HG03280 (cell line): Measurements from ENCODE around the gene SZRD1.
"Not testable (repeated sequence)": the region's sequence is repeated elsewhere in the genome, so short reads cannot be mapped to it uniquely, and the experiment has no call there.

Source experiments
- ATAC-seq: cut with Tn5 transposase; IDR thresholded peaks from one replicate; pipeline ENCODE4 v1.9.1; 2021; ENCODE audit warnings: mild to moderate bottlenecking, moderate library complexity; ENCODE audit not compliant: unreplicated experiment

SZRD1 gene, protein sequence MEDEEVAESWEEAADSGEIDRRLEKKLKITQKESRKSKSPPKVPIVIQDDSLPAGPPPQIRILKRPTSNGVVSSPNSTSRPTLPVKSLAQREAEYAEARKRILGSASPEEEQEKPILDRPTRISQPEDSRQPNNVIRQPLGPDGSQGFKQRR

GRCh38 chr1:16366722-16367257 is at the start of gene SZRD1:
SZRD1 (plus strand) TSS chr1:16367242; CDS start chr1:16367258, 16 bp downstream.
- peak; percentile 82 for ATAC-seq

- ATAC-seq, result no peak
Measured at GRCh38 chr1:16318555-16318954, 48.5 kb upstream of the SZRD1 start.

DNA sequence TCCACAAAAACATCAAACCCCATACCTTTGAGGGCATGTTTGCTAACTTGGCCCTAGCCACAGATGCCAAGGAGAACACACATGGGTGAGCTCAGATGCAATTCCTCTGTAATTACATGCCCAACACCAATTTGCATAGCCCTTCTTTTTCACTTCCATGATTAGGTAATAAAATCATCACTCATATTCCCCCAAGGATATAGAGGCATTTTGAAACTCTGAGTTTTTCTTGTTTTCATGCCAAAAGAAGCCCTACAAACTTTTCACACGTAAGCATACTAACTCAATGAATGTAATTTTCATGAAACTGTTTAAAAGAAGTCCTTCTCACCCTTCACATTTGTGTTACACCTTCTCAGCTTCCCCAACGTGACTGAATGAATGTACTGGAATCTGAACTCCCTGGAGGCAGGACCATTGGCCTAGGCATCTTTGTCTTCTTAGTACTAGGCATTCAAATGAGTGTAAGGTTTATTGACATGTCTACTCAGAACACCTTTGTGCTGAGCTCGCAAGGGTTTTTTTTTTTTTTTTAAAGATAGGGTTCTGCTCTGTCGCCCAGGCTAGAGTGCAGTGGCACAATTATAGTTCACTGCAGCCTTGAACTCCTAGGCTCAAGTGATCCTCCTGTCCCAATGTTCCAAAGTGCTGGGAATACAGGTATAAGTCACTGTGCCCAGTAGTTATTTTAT is 45.7 kb upstream of the SZRD1 start:
- ATAC-seq, result no peak

DNA sequence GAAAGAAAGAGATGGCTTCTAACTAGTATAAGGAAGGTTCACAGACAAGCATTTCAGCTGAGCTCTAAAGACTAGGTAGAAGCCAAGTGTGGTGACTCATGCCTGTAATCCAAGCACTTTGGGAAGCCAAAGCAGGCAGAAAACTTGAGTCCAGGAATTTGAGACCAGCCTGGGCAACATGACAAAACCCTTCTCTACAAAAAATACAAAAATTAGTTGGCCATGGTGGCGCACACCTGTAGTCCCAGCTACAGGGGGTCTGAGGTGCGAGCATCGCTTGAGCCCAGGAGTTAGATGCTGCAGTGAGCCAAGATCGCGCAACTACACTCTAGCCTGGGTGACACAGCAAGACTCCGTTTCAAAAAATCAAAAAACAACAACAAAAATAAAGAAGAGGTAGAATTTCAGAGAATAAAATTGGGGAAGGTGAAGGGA is 42.6 kb upstream of the SZRD1 start:
- no peak for ATAC-seq

DNA sequence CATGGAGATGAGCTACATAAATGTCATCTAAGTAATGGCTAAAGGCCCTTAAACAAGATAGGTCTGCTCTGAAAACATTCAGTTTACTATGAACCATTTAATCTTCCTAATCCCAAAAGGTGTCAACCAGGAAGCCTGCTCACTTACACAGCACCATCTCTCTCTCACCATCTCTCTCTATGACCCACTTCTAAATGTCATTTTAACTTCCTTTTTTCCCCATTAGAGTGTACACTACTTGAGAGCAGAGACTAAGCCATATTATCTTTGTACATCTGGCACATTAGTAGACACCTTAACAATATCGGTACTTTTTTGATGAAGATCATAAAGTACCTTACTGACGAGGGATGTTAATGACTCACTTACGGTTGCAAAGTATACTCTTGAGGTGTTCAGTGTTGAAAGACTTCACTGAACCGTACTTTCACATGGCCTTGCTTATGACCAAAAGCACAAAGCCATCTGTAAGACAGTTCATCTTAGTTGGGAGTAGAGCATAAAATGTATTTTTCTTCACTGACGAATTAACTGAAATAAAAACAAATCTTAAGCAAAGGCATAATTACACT is 40.1 kb upstream of the SZRD1 start:
- no peak for ATAC-seq

DNA sequence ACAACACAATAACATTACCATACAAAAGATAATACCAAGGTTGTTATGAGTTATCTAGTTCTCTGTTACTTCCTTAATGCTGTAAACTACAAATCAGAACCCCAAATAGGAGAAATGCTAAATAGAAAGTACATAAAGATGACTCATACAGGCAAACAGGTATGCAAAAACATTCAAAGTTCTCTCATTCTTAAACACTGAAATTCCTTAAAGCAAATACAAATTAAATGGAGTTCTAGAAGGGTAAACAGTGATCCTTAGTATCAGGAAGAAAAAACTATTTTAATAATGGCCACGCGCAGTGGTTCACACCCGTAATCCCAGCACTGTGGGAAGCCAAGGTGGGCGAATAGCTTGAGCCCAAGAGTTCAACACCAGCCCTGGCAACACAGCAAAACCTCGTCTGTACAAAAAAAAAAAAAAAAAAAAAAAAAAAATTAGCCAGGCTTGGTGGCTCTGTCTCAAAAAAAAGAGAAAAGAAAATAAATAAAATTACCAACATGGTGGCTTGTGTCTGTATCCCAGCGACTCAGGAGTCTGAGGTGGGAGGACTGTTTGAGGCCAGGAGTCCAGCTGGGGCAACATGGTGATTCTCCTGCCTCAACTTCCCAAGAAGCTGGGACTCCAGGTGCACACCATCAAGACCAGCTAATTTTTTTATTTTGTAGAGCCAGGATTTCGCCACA is 32.2 kb upstream of the SZRD1 start:
- ATAC-seq, result no peak

DNA sequence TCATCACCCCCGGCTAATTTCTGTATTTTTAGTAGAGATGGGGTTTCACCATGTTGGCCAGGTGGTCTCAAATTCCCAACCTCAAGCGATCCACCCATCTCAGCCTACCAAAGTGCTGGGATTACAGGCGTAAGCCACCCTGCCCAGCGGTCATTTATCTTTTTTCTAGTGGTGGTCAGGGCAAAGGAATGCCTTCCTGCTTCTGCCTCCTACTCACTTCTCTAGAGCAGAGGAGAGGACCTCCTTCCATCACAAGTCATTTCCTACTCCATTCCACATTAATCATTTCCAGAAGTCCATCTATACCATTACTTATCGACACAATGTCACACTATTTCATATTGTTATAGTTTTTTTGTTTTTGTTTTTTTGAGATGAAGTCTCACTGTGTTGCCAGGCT is 28.1 kb upstream of the SZRD1 start:
- ATAC-seq, result no peak

DNA sequence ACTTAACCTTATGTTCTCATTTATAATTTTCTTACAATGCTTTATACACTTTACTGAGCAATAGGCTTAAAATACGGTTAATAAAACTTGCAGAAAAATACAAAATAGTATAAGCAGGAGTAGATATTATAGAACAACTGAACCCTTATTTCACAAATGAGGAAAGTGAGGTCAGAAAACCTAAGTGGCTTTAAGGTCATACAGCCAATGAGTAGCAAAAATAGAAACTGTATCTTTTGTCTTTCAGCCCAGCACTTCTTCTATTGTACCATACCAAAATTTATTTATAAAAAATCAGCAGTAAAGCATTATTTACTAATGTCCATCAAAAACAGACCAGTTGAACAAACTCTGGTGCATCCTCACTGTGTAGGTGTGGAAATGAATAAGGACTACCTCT is 26.4 kb upstream of the SZRD1 start:
- ATAC-seq, result no peak

GRCh38 chr1:16342331-16343062 is 24.5 kb upstream of the SZRD1 start:
- no peak for ATAC-seq

DNA sequence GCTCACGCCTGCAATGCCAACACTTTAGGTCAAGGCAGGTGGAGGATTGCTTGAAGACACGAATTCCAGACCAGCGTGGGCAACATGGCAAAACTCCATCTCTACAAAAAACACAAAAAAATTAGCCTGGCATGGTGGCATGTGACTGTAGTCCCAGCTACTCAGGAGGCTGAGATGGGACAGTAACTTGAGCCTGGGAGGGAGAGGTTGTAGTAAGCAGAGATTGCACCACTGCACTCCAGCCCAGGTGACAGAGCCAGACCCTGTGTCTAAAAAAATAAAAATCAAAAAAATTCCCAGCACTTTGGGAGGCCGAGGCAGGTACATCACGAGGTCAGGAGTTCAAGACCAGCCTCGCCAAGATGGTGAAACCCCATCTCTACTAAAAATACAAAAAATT is 23.8 kb upstream of the SZRD1 start:
- not testable (repeated sequence) for ATAC-seq

DNA sequence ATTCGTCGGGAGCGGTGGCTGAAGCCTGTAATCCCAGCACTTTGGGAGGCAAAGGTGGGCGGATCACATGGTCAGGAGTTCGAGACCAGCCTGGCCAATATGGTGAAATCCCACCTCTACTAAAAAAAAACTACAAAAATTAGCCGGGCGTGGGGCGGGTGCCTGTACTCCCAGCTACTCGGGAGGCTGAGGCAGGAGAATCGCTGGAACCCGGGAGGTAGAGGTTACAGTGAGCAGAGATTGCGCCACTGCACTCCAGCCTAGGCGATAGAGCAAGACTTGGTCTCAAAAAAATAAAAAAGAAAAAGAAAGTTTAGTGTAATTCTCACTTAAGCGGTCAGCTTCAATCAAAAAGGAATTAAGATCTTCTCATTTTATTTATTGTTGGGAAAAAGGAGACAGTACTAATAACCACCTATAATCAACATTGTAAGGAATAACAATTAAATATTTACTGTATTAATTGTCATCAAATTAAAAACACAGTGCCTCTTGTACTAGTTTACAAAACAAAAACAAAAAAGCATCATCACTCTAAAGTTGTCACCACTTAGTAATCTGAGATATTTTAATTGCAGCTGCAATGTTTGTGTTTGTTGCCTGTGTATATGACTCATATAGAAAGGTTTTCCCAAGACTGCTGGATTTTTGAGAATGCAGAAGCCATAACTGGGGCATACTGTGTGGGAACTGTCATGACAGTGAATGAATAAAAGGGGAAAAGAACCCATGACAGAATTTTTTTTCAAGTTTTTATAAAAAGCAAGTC is 18.4 kb upstream of the SZRD1 start:
- no peak for ATAC-seq

- ATAC-seq, result no peak
Measured at GRCh38 chr1:16349847-16350406, 17.1 kb upstream of the SZRD1 start.

DNA sequence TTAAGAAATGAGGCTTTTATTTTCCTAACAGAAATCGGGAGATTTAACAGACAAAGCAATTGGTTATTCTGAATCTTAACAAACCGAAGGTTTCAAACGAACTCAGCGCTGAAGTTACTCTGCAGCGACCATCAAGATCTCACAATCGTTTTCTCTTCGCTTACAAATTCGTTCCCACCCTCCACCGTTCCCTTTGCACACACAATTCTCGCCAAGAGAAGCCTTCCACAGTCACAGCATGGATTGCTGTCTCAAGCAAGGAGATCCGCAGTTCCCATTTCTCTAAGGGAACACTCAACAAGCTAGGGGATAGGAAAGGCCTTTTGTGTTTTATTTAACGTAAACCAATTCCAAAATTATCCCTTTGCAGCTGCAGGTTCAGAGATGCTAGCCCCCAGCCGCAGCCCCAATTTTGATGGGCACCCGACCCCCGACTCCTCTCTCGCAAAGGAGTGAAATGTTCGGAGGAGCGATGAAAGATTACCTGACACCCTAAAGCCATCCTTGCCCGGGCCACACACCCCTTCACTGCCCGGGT is 15.5 kb upstream of the SZRD1 start:
- ATAC-seq, result no peak

DNA sequence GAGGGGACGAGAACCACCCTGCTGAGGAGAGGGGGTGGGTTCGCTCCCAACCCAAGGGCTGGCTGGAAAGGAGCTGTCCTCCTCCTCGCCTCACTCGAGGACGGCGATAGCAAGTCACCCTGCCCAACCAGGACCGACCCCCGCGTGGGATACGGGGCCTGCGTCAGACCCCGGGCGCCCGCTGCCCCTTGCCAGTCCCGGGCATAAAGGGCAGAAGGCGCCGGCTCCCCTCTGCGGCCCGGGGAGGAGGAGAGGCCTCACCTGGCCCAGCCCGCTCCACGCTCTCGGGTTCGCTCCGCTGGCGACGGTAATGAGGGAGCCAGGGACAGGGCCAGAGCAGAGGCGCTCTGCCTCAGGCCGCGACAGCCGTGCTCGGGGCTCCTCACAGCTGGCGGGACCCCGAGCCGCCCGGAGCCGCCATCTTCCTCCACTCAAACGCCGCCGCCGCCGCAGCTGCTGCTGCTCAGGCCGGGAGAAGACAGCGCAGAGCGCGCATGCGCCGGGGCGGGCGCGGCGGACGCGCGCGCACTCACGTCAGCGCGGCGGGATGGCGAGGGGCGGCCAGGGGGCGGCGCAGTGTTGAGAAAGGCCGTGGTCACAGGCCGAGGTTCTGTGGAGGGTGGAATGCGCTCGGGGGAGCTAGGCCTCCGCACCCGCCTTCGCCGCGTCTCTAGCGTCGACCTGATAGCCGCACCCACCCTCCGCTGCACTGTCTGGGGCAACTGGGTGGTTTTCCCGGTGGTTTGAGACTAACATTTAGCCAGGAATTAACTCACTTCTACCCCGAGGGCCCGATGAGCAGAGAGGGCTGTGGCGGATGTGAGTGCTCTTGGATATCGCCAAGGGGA is 14.8 kb upstream of the SZRD1 start, which contains the start of gene FBXO42:
FBXO42 (minus strand) TSS at position 487 of the 848 bp plus-strand sequence. CDS start 37,062 bp downstream, outside the sequence.
- ATAC-seq, result peak; percentile 94

- ATAC-seq, result peak; percentile 2
Measured at GRCh38 chr1:16352842-16353535, 14.1 kb upstream of the SZRD1 start.

GRCh38 chr1:16354619-16355018 is 12.4 kb upstream of the SZRD1 start:
- ATAC-seq, result no peak

GRCh38 chr1:16356867-16357266 is 10.2 kb upstream of the SZRD1 start:
- no peak for ATAC-seq

DNA sequence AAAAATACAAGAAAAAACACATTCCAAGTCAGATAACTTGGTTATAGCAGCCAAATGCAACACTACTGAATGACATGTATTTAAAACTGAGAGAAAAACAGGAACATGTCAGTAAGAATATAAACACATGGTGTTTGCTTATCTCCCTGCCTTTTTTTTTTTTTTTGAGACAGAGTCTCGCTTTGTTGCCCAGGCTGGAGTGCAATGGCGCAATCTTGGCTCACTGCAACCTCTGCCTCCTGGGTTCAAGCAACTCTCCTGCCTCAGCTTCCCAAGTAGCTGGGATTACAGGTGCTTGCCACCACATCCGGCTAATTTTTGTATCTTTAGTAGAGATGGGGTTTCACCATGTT is 1.9 kb upstream of the SZRD1 start:
- ATAC-seq, result not testable (repeated sequence)
